GM21576 (cell line): ENCODE measurements around the gene NME3.

Source experiments
- ATAC-seq: cut with Tn5 transposase; IDR thresholded peaks from one replicate; pipeline ENCODE4 v1.9.1; 2021; ENCODE audit warnings: mild to moderate bottlenecking, moderate library complexity; ENCODE audit not compliant: unreplicated experiment

The NME3 gene

DNA sequence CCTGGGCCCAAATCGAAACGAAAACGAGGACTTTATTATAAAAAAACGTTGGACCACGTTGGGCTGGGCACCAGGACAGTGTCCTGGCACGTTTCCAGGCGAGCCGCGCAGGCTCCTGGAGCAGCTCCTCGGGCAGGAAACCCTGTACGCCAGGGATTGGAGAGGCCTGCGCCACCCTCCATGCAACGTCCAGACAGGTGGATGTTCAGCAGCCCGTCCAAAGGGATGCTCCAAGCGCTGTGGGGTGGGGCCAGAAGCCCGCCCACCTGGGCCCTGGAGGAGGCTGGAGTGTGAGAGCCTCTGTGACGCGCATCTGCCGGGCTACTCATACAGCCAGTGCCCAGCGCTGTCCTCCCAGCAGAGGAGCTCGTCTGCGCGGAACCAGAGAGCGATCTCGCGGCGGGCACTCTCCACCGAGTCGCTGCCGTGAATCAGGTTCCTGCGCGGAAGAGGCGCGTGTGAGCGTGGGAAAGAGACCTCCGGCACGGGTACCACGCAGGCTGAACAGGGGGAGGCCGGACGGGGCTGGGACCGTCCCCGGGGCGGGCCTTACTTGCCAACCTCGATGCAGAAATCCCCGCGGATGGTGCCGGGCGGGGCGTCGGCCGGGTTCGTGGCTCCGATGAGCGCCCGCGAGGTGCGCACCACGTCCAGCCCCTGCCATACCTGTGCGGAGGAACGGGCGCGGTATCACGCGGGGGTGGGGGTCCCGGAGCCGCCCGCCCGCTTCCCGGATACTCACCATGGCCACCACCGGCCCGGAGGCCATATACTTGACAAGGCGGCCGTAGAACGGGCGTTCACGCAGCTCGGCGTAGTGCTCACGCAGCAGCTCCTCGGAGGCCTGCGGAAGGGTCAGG, 785 bp downstream of the NME3 start:
- no peak for ATAC-seq

DNA sequence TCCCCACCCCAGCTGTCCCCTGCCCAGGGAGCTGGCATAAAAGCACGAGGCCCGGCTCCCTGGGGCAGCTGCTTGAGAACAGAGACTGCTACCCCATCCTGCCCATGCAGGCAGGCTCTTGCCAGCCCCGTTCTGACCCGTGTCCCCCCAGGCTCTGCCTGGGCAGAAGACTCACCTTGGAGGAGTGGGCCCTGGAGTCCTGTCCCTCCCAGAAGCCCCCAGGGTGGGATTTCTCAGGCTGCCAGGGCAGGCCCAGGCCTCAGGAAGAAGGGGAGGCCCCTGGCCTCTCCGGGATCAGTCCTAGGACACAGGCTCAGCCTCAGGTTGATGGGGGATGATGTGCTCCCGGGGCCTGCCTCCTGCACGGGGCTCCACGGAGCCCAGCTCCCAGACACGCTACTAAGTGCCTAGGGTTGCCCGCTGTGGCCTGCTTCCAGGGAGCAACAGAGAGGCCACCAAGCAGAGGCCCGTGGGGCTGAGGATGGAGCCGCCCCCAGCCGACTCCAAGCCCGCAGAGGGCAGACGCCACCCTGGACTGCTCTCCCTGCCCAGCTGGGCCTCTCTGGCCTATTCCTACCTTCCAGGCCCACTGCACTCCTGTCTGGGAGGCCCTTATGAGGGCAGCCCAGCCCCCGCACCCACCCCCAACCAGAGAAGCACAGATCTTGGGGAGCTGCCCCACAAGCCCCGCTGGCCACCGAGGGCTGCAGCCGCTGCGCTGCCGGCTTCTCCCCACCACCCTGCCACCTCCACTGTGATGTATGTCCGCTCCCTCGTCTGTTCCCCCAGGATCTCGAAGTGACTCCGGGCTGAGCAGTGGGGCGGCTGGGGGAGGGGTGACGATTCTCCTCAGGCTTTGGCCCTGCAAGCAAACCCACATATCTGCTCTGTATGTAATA, 1.7 kb downstream of the NME3 start:
- no peak for ATAC-seq

DNA sequence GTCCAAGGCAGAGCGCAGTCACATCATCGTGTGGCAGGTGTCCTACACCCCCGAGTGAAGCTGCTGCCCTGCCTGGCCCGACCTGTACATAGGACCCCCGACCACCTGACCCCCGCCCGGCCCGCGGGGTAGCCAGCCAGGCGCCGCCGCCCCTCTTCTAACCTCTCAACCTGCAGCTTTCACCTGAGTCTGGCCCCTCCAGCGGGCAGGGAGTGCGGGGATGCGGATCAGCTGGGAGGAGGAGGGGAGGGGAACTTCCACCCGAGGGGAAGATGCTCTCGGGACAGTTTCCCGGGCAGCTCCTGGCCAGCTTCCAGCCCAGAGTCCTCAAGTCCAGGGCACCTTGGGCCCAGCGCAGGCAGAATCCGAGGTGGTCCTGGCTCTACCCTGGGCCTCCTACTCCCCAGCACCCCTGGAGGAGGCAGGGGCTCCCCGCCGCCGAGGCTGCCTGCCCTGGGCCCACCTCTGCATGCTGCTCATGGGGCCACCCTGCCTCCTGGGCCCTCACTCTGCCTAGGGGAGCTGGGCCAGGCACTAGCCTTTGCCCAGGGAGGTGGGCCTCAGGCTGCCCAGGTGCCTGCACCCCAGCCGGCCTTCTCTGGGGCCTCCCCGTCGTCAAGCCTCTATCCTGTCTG, 2.5 kb downstream of the NME3 start:
- no peak for ATAC-seq

DNA sequence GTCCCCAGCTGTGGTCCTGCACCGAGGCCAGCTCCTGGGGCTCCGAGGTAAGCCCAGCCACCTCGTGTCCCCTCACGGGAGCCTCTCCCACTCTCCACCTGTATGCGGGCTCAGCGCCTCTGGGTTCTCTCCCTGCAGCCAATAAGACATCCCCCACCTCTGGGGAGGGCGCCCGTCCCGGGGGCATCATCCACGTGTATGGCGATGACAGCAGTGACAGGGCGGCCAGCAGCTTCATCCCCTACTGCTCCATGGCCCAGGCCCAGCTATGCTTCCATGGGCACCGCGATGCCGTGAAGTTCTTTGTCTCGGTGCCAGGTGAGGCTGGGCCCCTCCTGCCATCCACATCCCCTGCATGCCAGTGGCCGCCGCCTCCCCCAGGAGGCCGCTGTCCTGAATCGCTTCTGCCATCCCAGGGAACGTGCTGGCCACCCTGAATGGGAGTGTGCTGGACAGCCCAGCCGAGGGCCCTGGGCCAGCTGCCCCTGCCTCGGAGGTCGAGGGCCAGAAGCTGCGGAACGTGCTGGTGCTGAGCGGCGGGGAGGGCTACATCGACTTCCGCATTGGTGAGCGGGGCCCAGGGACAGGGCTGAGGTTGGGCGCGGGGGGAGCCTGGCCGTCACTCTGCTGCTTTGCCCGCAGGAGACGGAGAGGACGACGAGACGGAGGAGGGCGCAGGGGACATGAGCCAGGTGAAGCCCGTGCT, 3.1 kb downstream of the NME3 start:
- no peak for ATAC-seq

DNA sequence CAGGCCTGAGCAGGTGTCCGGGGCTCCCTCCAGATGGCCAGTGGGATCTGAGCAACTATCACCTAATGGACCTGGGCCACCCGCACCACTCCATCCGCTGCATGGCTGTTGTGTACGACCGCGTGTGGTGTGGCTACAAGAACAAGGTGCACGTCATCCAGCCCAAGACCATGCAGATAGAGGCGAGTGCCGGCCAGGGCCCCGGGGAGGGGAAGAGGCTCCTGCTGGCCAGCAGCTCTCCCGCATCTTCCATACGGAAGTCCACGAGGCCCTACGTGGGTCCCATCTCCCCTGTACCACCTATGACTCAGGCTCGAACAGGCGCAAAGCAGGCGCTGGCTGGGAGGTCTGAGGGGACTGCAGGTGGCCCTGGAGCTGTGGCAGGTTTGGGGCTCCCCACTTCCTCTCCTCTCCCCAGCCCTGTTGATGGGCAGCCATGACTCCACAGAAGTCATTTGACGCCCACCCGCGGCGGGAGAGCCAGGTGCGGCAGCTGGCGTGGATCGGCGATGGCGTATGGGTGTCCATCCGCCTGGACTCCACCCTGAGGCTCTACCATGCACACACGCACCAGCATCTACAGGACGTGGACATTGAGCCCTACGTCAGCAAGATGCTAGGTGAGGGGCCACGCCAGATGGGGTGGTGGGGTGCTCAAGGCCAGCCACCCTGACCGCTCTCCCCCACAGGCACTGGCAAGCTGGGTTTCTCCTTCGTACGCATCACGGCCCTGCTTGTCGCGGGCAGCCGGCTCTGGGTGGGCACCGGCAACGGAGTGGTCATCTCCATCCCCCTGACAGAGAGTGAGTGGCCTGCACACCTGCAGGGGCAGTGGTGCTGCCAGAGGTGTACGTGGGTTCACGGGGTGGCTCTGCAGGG, 4.0 kb downstream of the NME3 start:
- no peak for ATAC-seq

DNA sequence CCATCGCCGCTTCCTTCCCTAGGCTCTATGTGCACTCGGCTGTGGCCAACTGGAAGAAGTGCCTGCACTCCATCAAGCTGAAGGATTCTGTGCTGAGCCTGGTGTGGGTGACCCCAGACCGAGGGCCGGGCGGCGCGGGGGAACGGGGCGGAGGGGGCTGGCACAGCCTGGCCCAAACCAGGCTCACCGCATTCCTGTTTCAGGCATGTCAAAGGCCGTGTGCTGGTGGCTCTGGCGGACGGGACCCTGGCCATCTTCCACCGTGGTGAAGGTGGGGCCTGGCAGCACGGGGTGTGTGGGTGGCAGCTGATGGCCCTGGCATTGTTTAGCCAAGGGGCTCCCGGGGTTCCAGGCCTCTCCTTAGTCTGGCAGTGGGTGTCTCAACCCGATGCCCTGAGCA, 4.6 kb downstream of the NME3 start:
- ATAC-seq = no peak

DNA sequence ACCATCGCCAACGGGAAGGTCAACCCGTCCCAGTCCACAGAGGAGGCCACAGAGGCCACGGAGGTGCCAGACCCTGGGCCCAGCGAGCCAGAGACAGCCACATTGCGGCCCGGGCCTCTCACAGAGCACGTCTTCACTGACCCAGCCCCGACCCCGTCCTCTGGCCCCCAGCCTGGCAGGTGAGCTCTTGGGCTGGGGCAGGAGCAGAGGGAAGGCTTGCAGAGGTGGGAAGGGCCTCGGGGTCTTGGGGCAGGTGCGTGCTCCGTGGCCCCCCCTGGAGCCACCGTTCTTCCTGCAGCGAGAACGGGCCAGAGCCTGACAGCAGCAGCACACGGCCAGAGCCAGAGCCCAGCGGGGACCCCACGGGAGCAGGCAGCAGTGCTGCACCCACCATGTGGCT, 5.1 kb downstream of the NME3 start:
- no peak for ATAC-seq

DNA sequence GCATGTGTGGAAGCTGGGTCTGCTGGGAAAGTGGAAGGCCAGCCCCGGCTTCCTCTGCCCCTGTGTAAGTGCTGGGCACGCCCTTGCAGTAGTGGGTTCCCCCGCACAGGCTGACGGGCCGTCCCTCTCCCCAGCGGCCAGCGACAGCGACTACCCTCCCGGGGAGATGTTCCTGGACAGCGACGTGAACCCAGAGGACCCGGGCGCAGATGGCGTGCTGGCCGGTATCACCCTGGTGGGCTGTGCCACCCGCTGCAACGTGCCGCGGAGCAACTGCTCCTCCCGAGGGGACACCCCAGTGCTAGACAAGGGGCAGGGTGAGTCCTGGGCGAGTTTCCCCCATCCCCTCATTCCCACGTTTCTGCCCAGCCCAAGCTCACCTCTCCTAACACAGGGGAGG, 5.5 kb downstream of the NME3 start:
- ATAC-seq = no peak

DNA sequence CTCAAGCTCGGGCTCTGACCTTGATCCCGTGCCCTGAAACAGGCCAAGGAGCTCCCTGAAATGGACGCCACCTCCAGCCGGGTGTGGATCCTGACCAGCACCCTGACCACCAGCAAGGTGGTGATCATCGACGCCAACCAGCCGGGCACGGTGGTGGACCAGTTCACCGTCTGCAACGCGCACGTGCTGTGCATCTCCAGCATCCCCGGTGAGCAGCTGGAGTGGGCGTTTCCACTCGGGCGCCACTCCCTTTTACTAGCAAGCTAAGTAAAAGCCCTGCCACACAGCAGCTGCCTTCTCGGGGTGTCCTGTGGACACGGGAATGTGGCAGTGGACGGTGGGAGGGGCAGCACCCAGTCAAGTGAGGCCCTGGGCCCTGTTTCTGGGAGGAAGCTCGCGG, 6.4 kb downstream of the NME3 start:
- no peak for ATAC-seq

DNA sequence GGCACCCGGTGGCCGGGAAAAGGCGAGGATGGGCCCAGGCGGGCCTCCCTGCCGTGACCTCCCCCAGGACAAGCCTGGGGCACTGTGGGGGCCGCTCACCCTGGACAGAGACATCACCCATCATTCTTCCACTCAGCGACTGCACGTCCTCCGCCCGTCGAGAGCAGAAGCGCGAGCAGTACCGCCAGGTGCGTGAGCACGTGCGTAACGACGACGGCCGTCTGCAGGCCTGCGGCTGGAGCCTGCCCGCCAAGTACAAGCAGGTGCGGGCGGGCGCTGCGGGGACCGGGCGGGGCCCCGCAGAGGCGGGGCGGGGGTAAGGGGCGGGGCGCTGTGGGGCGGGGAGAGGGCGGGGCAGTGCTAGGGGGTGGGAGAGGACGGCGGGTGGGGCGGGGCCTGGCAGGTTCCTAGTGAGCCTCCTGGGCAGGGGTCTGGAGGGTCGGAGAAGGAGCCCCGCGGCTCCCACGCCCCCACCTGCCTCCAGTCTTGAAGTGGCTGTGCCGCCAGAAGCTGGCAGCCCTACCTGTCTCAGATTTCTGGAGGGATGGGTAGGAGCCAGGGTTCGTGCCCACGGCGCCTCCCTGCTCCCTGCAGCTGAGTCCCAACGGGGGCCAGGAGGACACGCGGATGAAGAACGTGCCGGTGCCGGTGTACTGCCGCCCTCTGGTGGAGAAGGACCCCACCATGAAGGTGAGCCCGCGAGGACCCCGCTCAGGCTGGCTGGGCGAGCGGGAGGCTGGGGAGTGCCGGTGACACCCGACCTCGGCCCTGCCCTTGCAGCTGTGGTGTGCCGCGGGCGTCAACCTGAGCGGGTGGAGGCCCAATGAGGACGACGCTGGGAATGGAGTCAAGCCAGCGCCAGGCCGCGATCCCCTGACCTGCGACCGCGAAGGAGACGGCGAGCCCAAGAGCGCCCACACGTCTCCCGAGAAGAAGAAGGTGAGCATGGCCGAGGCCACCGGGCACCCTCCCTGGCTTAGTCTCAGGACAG, 7.5 kb downstream of the NME3 start:
- ATAC-seq = no peak

DNA sequence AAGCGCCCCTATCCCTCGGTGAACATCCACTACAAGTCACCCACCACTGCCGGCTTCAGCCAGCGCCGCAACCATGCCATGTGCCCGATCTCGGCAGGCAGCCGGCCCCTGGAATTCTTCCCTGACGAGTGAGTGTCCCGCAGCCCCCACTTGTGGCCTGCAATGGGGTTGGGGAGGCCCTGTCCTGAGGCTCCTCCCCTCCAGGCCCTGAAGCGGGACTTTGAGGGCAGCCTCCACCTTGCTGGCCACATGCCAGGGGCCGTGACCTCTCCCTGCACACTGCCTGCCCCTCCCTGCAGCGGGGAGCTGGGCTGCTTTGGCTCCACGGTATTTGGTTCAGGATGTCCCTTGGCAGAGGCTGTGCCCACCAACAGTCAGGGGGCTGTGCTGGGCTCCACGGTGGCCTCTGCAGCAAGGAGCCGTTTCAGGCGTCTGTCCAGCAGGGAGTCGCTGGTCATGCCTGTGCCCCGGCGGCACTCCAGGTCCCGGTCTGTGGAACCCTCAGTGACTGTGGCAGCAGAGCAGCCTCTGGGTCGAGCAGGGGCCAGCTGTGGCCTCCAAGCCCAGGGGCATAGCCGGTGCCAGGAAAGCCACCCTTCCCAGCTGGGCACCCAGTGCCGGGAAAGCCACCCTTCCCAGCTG, 8.3 kb downstream of the NME3 start:
- no peak for ATAC-seq

DNA sequence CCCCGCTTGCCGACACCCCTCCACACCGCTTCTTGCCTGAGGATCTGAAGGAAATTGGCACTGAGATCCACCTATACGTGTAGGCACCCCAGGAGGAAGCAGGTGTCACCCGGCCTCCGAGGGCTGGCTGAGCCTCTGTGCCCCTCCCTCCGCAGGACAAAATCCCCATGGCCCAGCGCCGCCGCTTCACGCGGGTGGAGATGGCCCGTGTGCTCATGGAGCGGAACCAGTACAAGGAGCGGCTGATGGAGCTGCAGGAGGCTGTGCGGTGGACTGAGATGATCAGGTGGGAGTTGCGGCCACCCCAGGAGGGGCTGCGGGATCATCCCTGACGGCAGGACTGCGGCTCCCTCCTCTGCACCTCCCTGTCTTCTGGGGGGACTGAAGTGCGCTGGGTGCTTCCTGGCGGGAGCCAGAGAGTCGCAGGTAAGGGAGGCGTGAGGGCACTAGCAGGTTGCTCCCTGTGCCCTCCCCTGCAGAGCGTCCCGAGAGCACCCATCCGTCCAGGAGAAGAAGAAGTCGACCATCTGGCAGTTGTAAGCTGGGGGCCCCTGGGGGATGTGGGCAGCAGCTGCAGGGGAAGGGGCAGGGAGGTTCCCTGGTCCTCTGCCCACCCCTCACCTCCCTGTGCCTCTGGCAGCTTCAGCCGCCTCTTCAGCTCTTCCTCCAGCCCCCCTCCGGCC, 9.0 kb downstream of the NME3 start:
- ATAC-seq = no peak

DNA sequence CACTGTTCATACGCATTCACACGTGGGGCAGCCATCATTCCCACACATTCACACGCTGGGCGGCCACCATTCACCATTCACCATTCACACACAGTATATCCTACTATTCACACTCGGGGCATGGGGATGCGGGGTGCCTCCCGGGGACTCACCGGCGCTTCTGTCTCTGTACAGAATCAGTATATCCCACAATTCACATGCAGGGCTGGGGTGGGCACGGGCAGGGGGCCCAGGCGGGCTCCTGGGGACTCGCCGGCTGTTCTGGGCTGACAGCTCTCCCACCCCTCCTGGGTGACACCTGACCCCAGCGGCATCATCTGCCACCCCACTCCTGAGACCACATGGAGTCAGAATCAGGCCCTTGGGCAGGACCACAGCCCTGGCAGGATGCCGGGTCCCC, 9.6 kb downstream of the NME3 start:
- no peak for ATAC-seq

DNA sequence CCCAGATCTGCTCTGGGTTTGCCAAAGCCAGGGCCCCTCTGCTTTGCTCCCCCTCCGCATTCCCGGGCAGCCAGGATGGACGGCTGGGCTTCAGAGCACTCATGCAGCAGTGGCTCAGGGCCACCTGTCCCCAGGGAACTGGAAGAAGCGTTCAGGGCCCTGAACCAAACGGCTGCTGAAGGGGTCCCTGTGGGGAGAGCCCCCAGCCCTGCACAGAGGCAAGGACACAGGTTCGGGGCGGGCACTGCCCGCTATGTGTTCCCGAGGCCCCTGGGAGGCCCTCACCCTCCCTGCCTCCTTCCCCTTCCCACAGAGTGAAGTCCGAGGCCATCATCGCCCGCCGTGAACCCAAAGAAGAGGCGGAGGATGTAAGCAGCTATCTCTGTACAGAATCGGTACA, 10.4 kb downstream of the NME3 start:
- no peak for ATAC-seq

DNA sequence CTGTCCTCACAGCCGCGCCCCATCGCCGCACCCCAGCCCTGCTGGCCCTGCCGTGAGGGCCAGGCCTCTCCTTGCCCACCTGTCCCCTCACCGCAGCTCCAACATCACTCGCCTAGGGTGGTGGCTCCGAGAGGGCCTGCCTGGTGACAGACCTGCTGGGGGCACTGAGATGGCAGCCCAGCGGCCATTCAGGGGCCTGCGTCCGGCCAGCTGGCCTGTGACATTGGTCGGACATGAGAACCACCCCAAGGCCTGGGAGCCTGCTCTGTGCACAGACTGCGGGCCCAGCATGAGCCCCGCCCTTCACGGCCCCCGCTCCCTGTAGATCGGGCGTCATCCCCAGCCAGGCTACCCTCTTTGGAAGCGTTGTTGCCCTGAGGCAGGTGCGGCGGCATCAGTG, 11.8 kb downstream of the NME3 start:
- no peak for ATAC-seq

DNA sequence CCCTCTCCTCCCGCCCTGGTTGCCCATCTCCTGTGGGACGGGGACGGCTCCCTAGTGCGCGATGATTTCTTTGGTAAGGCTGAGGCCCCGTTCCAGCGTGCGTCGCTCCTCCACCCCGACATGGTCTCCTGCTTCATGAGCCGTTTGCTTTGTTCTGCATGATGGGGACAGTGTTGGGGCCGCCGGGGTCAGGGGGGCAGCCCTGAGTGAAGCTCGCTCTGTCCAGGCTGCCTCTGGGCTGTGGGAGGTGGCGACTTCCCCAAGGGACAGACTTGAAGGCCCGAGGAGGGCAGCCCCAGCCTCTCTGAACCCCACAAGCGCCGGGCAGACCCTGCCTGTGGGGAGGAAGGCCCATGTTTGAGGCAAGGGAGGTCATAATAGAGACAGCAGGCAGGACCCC, 12.4 kb downstream of the NME3 start:
- ATAC-seq = no peak

DNA sequence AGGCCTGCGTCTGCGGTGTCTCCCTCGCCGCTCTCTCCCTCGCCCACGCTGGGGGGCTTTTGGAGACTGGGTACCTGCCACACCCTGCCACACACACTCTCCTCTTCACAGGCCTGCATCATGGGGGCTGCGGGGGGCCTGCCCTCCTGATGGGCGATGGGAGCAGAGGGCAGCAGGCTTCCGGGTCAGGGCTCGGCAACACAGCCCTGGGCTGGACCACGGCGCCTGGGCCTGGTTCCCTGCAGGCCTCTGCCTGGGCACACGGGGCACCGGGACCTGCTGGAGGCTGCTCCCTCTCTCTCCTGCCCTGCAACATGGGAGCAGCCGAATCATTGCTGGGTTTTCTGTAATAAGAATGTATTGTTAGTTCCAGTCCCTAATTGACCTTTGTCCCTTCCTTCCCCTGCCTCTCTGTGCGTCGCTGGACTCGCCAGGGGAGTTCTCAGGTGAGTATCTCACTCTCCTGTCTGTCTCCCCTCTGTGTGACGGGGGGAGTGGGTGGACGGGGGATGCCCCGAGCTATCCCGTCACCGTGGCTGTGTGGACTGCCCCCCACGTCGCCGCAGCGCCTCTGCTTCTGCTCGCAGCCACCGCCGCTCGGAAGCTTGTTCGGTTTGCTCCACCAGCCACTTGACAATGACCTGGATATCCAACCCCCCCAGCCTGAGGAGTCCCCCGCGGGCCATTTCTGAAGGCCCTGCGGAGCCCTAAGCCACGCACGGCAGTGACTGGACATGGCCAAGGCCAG, 13.5 kb downstream of the NME3 start:
- ATAC-seq = no peak
